ENCODE data around the gene CNMD.

- TF ChIP-seq EZH2 (IDR thresholded peaks at IDR 0.05; ENCODE audit: borderline replicate concordance, low read length): no peak
- no peak for TF ChIP-seq CTCF (IDR thresholded peaks at IDR 0.05; ENCODE audit: low read length)
Measured at GRCh38 chr13:52782471-52783448, 43.1 kb upstream of the CNMD start.

Measured in OCI-LY1 (cell line).